DND-41 (cell line): Measurements from ENCODE around the gene ZFP30.

Source experiments
- ATAC-seq: fragments of 200-7000 bp; cut with Tn5 transposase; 3 replicates; pipeline ENCODE4 v1.9.1; 2021; ENCODE audit warnings: low read depth; ENCODE audit not compliant: insufficient read depth
- DNase-seq: peaks from one replicate; pipeline ENCODE4 v3.0.0-alpha.2; 2020
- H2AFZ ChIP-seq: 2 replicates; pipeline ENCODE4 v1.6.0; 2012; ENCODE audit warnings: low read depth, low read length
- H3K27ac ChIP-seq: 2 replicates; pipeline ENCODE4 v1.5.1; 2012; ENCODE audit warnings: low read length, inconsistent platforms
- H3K27me3 ChIP-seq: fragments of 200-600 bp; sonication (generic); 2 replicates; pipeline ENCODE4 v1.6.0; 2012; ENCODE audit warnings: low read length, mild to moderate bottlenecking, inconsistent platforms; ENCODE audit not compliant: insufficient read depth, poor library complexity
- H3K36me3 ChIP-seq: 2 replicates; pipeline ENCODE4 v1.5.1; 2012; ENCODE audit warnings: low read length, inconsistent platforms; ENCODE audit not compliant: insufficient read depth
- H3K4me1 ChIP-seq: 2 replicates; pipeline ENCODE4 v1.5.1; 2012; ENCODE audit warnings: mild to moderate bottlenecking, low read length; ENCODE audit not compliant: insufficient read depth
- H3K4me2 ChIP-seq: 2 replicates; pipeline ENCODE4 v1.6.0; 2012; ENCODE audit warnings: mild to moderate bottlenecking, moderate library complexity, low read length, inconsistent platforms; ENCODE audit not compliant: insufficient read depth
- H3K4me3 ChIP-seq, 2 experiments: fragments of 200-600 bp in 1 of 2; shearing (Covaris generic) in 1 of 2; 2 replicates each; pipeline ENCODE4 v1.5.1; 2012 to 2016; ENCODE audit warnings: inconsistent platforms in 2 of 2, low read length in 2 of 2, mild to moderate bottlenecking in 2 of 2, low read depth in 1 of 2, moderate library complexity in 1 of 2
- H3K79me2 ChIP-seq: 2 replicates; pipeline ENCODE4 v1.6.0; 2012; ENCODE audit warnings: low read length, inconsistent platforms; ENCODE audit not compliant: insufficient read depth
- H3K9ac ChIP-seq: 2 replicates; pipeline ENCODE4 v1.6.0; 2012; ENCODE audit warnings: low read depth, mild to moderate bottlenecking, inconsistent platforms, low read length, moderate library complexity
- H3K9me3 ChIP-seq: 2 replicates; pipeline ENCODE4 v1.5.1; 2012; ENCODE audit warnings: low read length, moderate library complexity, mild to moderate bottlenecking, inconsistent platforms; ENCODE audit not compliant: insufficient read depth, severe bottlenecking
- H4K20me1 ChIP-seq: 2 replicates; pipeline ENCODE4 v1.6.0; 2012; ENCODE audit warnings: low read length; ENCODE audit not compliant: insufficient read depth
- CTCF ChIP-seq: IDR thresholded peaks from 2 replicates; pipeline ENCODE4 v1.5.1; 2012; ENCODE audit warnings: borderline replicate concordance, low read length, moderate library complexity, mild to moderate bottlenecking; ENCODE audit not compliant: poor library complexity, severe bottlenecking; ENCODE audit errors: extremely low read depth
- EZH2 ChIP-seq: IDR thresholded peaks from 3 replicates; pipeline ENCODE4 v1.6.1; 2012; ENCODE audit warnings: borderline replicate concordance, low read depth, mild to moderate bottlenecking, moderate library complexity, low read length, inconsistent platforms; ENCODE audit not compliant: severe bottlenecking

The ZFP30 gene

GRCh38 chr19:37654629-37655300 lies 500 bp downstream of the ZFP30 start:
- H3K79me2 ChIP-seq: peaks cover 67% of the 10 kb centered on the region
- peak overlapping the region; percentile 93 for H3K27ac ChIP-seq
- peaks cover 2% of the 10 kb centered on the region for H3K9me3 ChIP-seq
- H2AFZ ChIP-seq: peak overlapping the region; percentile 96
- ATAC-seq (peak; percentile 21), DNase-seq (peak; percentile 56)
- H3K9ac ChIP-seq: peak overlapping the region; percentile 87
- H3K4me1 ChIP-seq: peaks cover 37% of the 10 kb centered on the region
- no peaks in the 10 kb centered on the region for H3K27me3 ChIP-seq
- peak overlapping the region; percentile 74 to 95 for H3K4me3 ChIP-seq
- H4K20me1 ChIP-seq: peaks cover 4% of the 10 kb centered on the region; the same call in 1 of the 2 replicates
- peak; percentile 14 for TF ChIP-seq CTCF
- no peak for TF ChIP-seq EZH2
- peak overlapping the region; percentile 69 for H3K4me2 ChIP-seq
- H3K36me3 ChIP-seq: peaks cover 25% of the 10 kb centered on the region

- Histone ChIP-seq H3K9ac (peak overlapping the region; percentile 87), H4K20me1 (peaks cover 4% of the 10 kb centered on the region; the same call in 1 of the 2 replicates), H3K4me2 (peak overlapping the region; percentile 69), H3K79me2 (peaks cover 73% of the 10 kb centered on the region), H3K4me3 (peak overlapping the region; percentile 74 to 95), H3K4me1 (peaks cover 37% of the 10 kb centered on the region), H2AFZ (peak overlapping the region; percentile 96), H3K36me3 (peaks cover 32% of the 10 kb centered on the region), H3K9me3 (peaks cover 2% of the 10 kb centered on the region), H3K27me3 (no peaks in the 10 kb centered on the region), H3K27ac (peak overlapping the region; percentile 93)
- no peak for DNase-seq
- TF ChIP-seq CTCF: no peak
- TF ChIP-seq EZH2: no peak
- ATAC-seq: no peak
Measured at GRCh38 chr19:37654118-37654517, 1.1 kb downstream of the ZFP30 start.

- H3K36me3 ChIP-seq: peaks cover 52% of the 10 kb centered on the region
- H3K4me3 ChIP-seq: no peak overlapping the region
- no peaks in the 10 kb centered on the region for H3K27me3 ChIP-seq
- H2AFZ ChIP-seq: no peak overlapping the region
- DNase-seq (no peak), ATAC-seq (no peak)
- no peak overlapping the region for H3K4me2 ChIP-seq
- no peak overlapping the region for H3K27ac ChIP-seq
- peaks cover 58% of the 10 kb centered on the region for H3K9me3 ChIP-seq
- no peaks in the 10 kb centered on the region for H3K79me2 ChIP-seq
- no peaks in the 10 kb centered on the region for H3K4me1 ChIP-seq
- TF ChIP-seq EZH2 (no peak), CTCF (no peak)
- H4K20me1 ChIP-seq: no peaks in the 10 kb centered on the region
- no peak overlapping the region for H3K9ac ChIP-seq
Measured at GRCh38 chr19:37635076-37636056, 19.9 kb downstream of the ZFP30 start.
